GM12892 (cell line): ENCODE measurements around the gene IBTK.

Experiments
- POLR2A ChIP-seq: IDR thresholded peaks from 2 replicates; pipeline ENCODE4 v1.6.1; 2011; ENCODE audit warnings: low read depth, low read length, control low read depth
- POLR2AphosphoS5 ChIP-seq: IDR thresholded peaks from 2 replicates; pipeline ENCODE4 v1.6.1; 2011; ENCODE audit warnings: low read depth, low read length, control low read depth
- TAF1 ChIP-seq: IDR thresholded peaks from 2 replicates; pipeline ENCODE4 v1.6.1; 2011; ENCODE audit warnings: low read depth, mild to moderate bottlenecking, control low read depth, low read length, borderline replicate concordance

DNA sequence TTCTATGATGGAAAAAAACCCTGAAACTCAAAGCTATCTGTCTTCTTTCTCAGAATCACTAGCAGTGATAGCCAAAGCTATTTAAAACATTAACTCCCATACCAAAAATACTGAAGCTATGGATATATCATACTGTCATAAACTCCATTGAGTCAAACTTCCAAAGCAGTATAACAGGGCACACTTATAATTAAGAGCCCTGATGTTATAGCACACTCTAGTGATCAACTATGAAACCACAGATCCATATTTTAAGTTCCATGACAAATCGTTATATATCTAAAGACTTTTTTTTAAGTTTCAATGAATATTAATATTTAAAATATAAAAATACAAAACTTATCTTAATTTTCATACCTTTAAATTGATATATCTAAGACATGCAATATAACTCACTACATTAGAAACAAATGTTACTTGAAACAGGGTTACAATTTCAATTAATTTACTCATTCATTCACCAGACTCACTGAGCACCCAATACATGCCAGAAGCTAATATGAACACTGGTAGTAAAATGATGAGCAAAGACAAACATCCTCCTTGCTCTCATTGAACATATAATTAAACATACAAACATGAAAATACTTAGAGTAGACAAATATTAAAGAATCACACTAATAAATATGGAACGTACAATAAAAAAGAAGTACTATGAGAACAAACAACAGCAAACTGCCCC is 69.3 kb downstream of the IBTK start:
- TF ChIP-seq TAF1 = no peak
- no peak for TF ChIP-seq POLR2A
- no peak for TF ChIP-seq POLR2AphosphoS5
